CD14-positive monocyte (primary cell): ENCODE results near the gene CACNA1D. TPM values are rescaled to one million over a fixed set of nuclear protein-coding genes. Genes with fewer than 3 reads are reported as not detected.

Source experiments
- DNase-seq, 3 donors: peaks; one replicate each; pipeline ENCODE4 v3.0.0-alpha.2; 2011 to 2022
- H2AFZ ChIP-seq: 2 replicates; pipeline ENCODE4 v1.6.0; 2012; ENCODE audit warnings: mild to moderate bottlenecking, low read depth, low read length, inconsistent platforms; ENCODE audit not compliant: insufficient read depth, poor library complexity, severe bottlenecking
- H3K27ac ChIP-seq, 2 donors: 1 replicate in 1 of 2; 2 replicates in 1 of 2; pipeline ENCODE4 v1.5.1; 2012 to 2013; ENCODE audit warnings: low read length in 2 of 2, control low read depth in 1 of 2, inconsistent platforms in 1 of 2, low read depth in 1 of 2, mild to moderate bottlenecking in 1 of 2
- H3K27me3 ChIP-seq, 2 donors: one replicate each; pipeline versions ENCODE4 v1.6.0 to v1.6.1; 2011 to 2013; ENCODE audit warnings: low read length in 2 of 2; ENCODE audit not compliant: control insufficient read depth in 2 of 2, insufficient read depth in 2 of 2
- H3K36me3 ChIP-seq, 2 donors: replicated peaks in 1 of 2; 1 replicate in 1 of 2; 2 replicates in 1 of 2; pipeline versions ENCODE4 v1.5.1 to v1.6.1; 2012 to 2013; ENCODE audit warnings: low read length in 2 of 2, control low read depth in 1 of 2, inconsistent platforms in 1 of 2, mild to moderate bottlenecking in 1 of 2; ENCODE audit not compliant: insufficient read depth in 2 of 2, control insufficient read depth in 1 of 2
- H3K4me1 ChIP-seq, 2 donors: 1 replicate in 1 of 2; 2 replicates in 1 of 2; pipeline versions ENCODE4 v1.5.1 to v1.6.1; 2012 to 2013; ENCODE audit warnings: low read length in 2 of 2, control low read depth in 1 of 2, inconsistent platforms in 1 of 2, mild to moderate bottlenecking in 1 of 2, moderate library complexity in 1 of 2; ENCODE audit not compliant: insufficient read depth in 2 of 2, control insufficient read depth in 1 of 2
- H3K4me2 ChIP-seq: replicated peaks from 2 replicates; pipeline ENCODE3; 2012; ENCODE audit warnings: low read length, moderate library complexity, mild to moderate bottlenecking; ENCODE audit not compliant: poor library complexity, severe bottlenecking; ENCODE audit errors: extremely low read depth
- H3K4me3 ChIP-seq, 3 experiments: fragments of 200-600 bp in 1 of 3; sonication (generic) in 1 of 3; replicated peaks in 1 of 3; 1 replicate in 2 of 3; 2 replicates in 1 of 3; pipeline ENCODE4 v1.5.1; 2011 to 2013; ENCODE audit warnings: low read length in 3 of 3, mild to moderate bottlenecking in 3 of 3, control low read depth in 2 of 3, low read depth in 2 of 3, inconsistent platforms in 1 of 3, moderate library complexity in 1 of 3
- H3K79me2 ChIP-seq: 2 replicates; pipeline ENCODE4 v1.6.0; 2012; ENCODE audit warnings: mild to moderate bottlenecking, control low read depth, inconsistent platforms, low read length, moderate library complexity; ENCODE audit not compliant: insufficient read depth
- H3K9ac ChIP-seq: 2 replicates; pipeline ENCODE4 v1.6.0; 2017; ENCODE audit warnings: low read length, mild to moderate bottlenecking; ENCODE audit not compliant: insufficient read depth, poor library complexity, severe bottlenecking
- H3K9me3 ChIP-seq, 2 donors: replicated peaks in 1 of 2; 1 replicate in 1 of 2; 2 replicates in 1 of 2; pipeline versions ENCODE4 v1.5.1 to v1.6.1; 2012 to 2013; ENCODE audit warnings: low read length in 2 of 2, control low read depth in 1 of 2; ENCODE audit not compliant: control insufficient read depth in 1 of 2, insufficient read depth in 1 of 2
- H4K20me1 ChIP-seq: 2 replicates; pipeline ENCODE4 v1.6.0; 2012; ENCODE audit warnings: mild to moderate bottlenecking, low read length, control low read depth, moderate library complexity; ENCODE audit not compliant: insufficient read depth
- H3K27ac Mint-ChIP-seq, 7 donors: one replicate each; pipeline ENCODE4 v1.8.0; 2020; ENCODE audit warnings: mild to moderate bottlenecking in 7 of 7, mixed read lengths in 7 of 7, moderate library complexity in 6 of 7, inconsistent platforms in 2 of 7
- H3K27me3 Mint-ChIP-seq, 3 donors: one replicate each; pipeline ENCODE4 v1.8.0; 2021 to 2022; ENCODE audit warnings: low read depth in 3 of 3, mild to moderate bottlenecking in 3 of 3, mixed read lengths in 3 of 3, moderate library complexity in 3 of 3, inconsistent platforms in 1 of 3
- H3K36me3 Mint-ChIP-seq, 2 donors: one replicate each; pipeline ENCODE4 v1.8.0; 2020; ENCODE audit warnings: mixed read lengths in 2 of 2, inconsistent platforms in 1 of 2, mild to moderate bottlenecking in 1 of 2
- H3K4me1 Mint-ChIP-seq: one replicate; pipeline ENCODE4 v1.8.0; 2020; ENCODE audit warnings: mild to moderate bottlenecking, mixed read lengths
- H3K4me3 Mint-ChIP-seq, 2 donors: one replicate each; pipeline ENCODE4 v1.8.0; 2020; ENCODE audit warnings: mild to moderate bottlenecking in 2 of 2, mixed read lengths in 2 of 2, moderate library complexity in 1 of 2
- H3K9me3 Mint-ChIP-seq, 7 donors: one replicate each; pipeline ENCODE4 v1.8.0; 2020 to 2022; ENCODE audit warnings: mixed read lengths in 7 of 7, mild to moderate bottlenecking in 6 of 7, moderate library complexity in 6 of 7, inconsistent platforms in 2 of 7
- CTCF ChIP-seq: fragments of 200-600 bp; IDR thresholded peaks from one replicate; pipeline ENCODE4 v1.8.0; 2022; ENCODE audit warnings: antibody characterized with exemption, mild to moderate bottlenecking
- WGBS: methylation state at CpG from one replicate; pipeline ENCODE4 v1.1.5; 2013; ENCODE audit warnings: missing lambda C conversion rate; ENCODE audit not compliant: insufficient coverage; 5-methylcytosine and 5-hydroxymethylcytosine counted together
- intact Hi-C, 2 donors: fragments of 100-400 bp; cut with micrococcal nuclease; formaldehyde crosslinking; loops; one replicate each; pipeline versions ENCODE4 v1.15.0 to v1.15.1; 2023
- polyA plus RNA-seq, 3 donors: library from polyadenylated mRNA; depleted of rRNA in 1 of 3; unstranded in 2 of 3; stranded (reverse) in 1 of 3; fragments of 300-500 nt in 2 of 3; fragments of >200 nt in 1 of 3; fragmentation: Illumina TruSeq in 2 of 3; gene quantifications; 1 replicate in 2 of 3; 2 replicates in 1 of 3; pipeline ENCODE4 v1.2.3, GENCODE V29; 2012 to 2021

Gene CACNA1D
- polyA plus RNA-seq, 3 donors = 0.29 to 1.2 (median 0.98) TPM

GRCh38 chr3:53836084-53836872 is 341.9 kb downstream of the CACNA1D start:
- H3K4me1 Mint-ChIP-seq = peaks cover 20% of the 10 kb centered on the region
- Histone ChIP-seq H3K9ac (no peak overlapping the region), H4K20me1 (no peaks in the 10 kb centered on the region), H3K4me2 (no peak overlapping the region), H3K9me3 (no peaks in the 10 kb centered on the region), H2AFZ (no peak overlapping the region), H3K27me3 (no peaks in the 10 kb centered on the region), H3K36me3 (no peaks in the 10 kb centered on the region), H3K4me1 (peaks cover 19 to 22% of the 10 kb centered on the region in 2 donors), H3K27ac (no peak overlapping the region), H3K4me3 (no peak overlapping the region), H3K79me2 (no peaks in the 10 kb centered on the region)
- peaks cover 0 to 2% of the 10 kb centered on the region in 2 donors for H3K36me3 Mint-ChIP-seq
- H3K27ac Mint-ChIP-seq = peak overlapping the region in 1 of 7 donors; percentile 13
- peaks cover 10 to 16% (median 14%) of the 10 kb centered on the region in 3 donors for H3K27me3 Mint-ChIP-seq
- WGBS = 97% methylated on average over 8 of the region's 9 CpGs
- H3K4me3 Mint-ChIP-seq = no peak overlapping the region
- TF ChIP-seq CTCF = no peak
- intact Hi-C loops = no loop called here
- H3K9me3 Mint-ChIP-seq = no peaks in the 10 kb centered on the region
- DNase-seq = no peak

GRCh38 chr3:53837331-53837730 is 342.9 kb downstream of the CACNA1D start:
- Mint-ChIP-seq H3K36me3 (peaks cover 0 to 2% of the 10 kb centered on the region in 2 donors), H3K27me3 (peaks cover 12 to 17% (median 15%) of the 10 kb centered on the region in 3 donors), H3K27ac (peak overlapping the region in 1 of 7 donors; percentile 66), H3K4me1 (peaks cover 20% of the 10 kb centered on the region), H3K4me3 (no peak overlapping the region), H3K9me3 (no peaks in the 10 kb centered on the region)
- H3K9ac ChIP-seq = no peak overlapping the region
- no peak overlapping the region for H3K4me3 ChIP-seq
- H3K4me1 ChIP-seq = peaks cover 19 to 22% of the 10 kb centered on the region in 2 donors
- no peaks in the 10 kb centered on the region for H3K27me3 ChIP-seq
- H3K4me2 ChIP-seq = no peak overlapping the region
- H4K20me1 ChIP-seq = no peaks in the 10 kb centered on the region
- no peak for TF ChIP-seq CTCF
- H3K36me3 ChIP-seq = no peaks in the 10 kb centered on the region
- no peaks in the 10 kb centered on the region for H3K79me2 ChIP-seq
- H3K27ac ChIP-seq = no peak overlapping the region
- H2AFZ ChIP-seq = no peak overlapping the region
- no peak for DNase-seq
- no peaks in the 10 kb centered on the region for H3K9me3 ChIP-seq
- 65% methylated on average over 10 of the region's 10 CpGs for WGBS
- intact Hi-C loops = no loop called here
